ENCODE results near the gene TMEM53.

Gene TMEM53

DNA sequence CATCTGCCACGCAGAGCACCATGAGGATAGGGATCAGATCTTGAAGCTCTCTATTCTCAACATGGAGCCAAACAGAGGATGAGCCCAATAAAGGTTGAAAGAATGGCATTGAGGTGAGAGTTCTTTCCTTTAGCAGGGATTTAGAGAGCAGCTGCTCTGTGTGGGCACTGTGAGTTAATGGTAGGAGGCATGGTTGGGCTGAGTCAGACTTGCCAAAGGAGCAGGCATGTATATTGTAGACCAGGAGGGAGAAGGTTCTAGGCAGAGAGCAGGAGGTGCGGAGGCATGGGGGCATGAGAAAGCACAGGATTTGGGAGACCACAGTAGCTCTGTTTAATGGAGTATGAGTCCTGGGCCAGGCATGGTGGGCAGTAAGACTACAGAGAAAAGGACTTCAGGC is 32.0 kb downstream of the TMEM53 start:
- Histone ChIP-seq H3K27ac (no peak overlapping the region), H3K4me3 (IDR thresholded peaks at IDR 0.05; ENCODE audit: insufficient read depth, low read depth, low read length) (no peak overlapping the region), H3K9ac (no peak overlapping the region), H3K4me1 (ENCODE audit: low read depth, poor library complexity, severe bottlenecking) (no peaks in the 10 kb centered on the region), H3K27me3 (ENCODE audit: insufficient read depth, low read depth) (no peaks in the 10 kb centered on the region), H3K4me2 (no peak overlapping the region), H3K36me3 (ENCODE audit: insufficient read depth) (no peaks in the 10 kb centered on the region), H3K79me2 (ENCODE audit: insufficient read depth, low read depth) (no peaks in the 10 kb centered on the region), H2AFZ (ENCODE audit: low read depth) (no peak overlapping the region), H4K20me1 (ENCODE audit: insufficient read depth) (no peaks in the 10 kb centered on the region)
- TF ChIP-seq, protein P1, sequence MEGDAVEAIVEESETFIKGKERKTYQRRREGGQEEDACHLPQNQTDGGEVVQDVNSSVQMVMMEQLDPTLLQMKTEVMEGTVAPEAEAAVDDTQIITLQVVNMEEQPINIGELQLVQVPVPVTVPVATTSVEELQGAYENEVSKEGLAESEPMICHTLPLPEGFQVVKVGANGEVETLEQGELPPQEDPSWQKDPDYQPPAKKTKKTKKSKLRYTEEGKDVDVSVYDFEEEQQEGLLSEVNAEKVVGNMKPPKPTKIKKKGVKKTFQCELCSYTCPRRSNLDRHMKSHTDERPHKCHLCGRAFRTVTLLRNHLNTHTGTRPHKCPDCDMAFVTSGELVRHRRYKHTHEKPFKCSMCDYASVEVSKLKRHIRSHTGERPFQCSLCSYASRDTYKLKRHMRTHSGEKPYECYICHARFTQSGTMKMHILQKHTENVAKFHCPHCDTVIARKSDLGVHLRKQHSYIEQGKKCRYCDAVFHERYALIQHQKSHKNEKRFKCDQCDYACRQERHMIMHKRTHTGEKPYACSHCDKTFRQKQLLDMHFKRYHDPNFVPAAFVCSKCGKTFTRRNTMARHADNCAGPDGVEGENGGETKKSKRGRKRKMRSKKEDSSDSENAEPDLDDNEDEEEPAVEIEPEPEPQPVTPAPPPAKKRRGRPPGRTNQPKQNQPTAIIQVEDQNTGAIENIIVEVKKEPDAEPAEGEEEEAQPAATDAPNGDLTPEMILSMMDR (conservative IDR thresholded peaks at IDR 0.05; ENCODE audit: low read depth, low read length) = no peak

DNA sequence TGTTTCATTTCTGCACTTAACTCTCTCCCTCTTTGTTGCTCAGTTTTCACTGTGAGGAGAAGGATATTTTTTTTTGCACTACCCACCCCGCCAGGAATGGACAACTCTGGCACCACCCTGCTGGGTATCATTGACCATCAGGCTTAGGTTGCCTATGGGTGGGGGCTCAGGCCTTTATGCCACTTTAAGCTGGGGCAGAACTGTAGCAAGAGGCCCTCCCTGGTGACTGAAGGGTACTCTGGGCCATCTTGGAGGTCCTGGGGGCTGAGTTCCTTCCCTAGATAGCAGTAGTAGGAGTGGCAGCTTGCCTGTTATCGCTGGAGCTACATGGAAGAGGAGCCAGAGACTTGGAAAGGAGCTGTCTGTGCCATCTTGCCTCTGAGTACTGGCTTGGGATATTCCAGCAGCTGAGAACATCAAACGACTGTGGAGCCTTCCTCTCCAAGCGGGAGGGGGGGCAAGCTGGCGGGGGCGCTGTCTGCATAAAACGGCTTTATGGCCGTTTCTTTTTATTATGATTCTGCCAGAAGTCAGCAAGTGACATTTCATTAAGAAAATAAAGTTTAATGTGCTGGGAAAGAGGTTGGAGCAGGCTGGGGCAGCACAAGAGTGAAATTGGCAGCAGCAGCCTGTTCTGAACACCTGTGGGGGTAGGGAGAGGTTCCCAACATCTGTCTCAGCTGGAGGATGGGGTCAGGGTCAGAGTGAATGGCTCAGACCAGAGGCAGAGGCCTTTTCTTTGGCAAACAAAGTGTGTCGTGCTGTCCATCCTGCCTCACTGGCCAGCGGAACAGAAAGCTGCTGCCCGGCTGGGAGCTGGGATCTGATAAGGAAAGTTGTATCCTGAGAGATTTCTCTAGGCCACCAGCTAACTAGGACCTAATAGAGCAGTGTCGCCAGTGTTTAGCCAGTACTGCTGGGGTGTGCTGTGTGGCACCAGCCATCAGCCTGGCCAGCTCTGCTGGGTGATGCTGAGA is 32.9 kb downstream of the TMEM53 start:
- TF ChIP-seq, protein P1 (conservative IDR thresholded peaks at IDR 0.05; ENCODE audit: low read depth, low read length) = no peak
- H3K4me1 ChIP-seq (ENCODE audit: low read depth, poor library complexity, severe bottlenecking) = no peaks in the 10 kb centered on the region
- H3K79me2 ChIP-seq (ENCODE audit: insufficient read depth, low read depth) = no peaks in the 10 kb centered on the region
- no peaks in the 10 kb centered on the region for H4K20me1 ChIP-seq (ENCODE audit: insufficient read depth)
- H3K4me3 ChIP-seq (IDR thresholded peaks at IDR 0.05; ENCODE audit: insufficient read depth, low read depth, low read length) = no peak overlapping the region
- no peak overlapping the region for H3K4me2 ChIP-seq
- no peak overlapping the region for H3K9ac ChIP-seq
- H3K27me3 ChIP-seq (ENCODE audit: insufficient read depth, low read depth) = no peaks in the 10 kb centered on the region
- no peak overlapping the region for H3K27ac ChIP-seq
- H3K36me3 ChIP-seq (ENCODE audit: insufficient read depth) = no peaks in the 10 kb centered on the region
- H2AFZ ChIP-seq (ENCODE audit: low read depth) = no peak overlapping the region

DNA sequence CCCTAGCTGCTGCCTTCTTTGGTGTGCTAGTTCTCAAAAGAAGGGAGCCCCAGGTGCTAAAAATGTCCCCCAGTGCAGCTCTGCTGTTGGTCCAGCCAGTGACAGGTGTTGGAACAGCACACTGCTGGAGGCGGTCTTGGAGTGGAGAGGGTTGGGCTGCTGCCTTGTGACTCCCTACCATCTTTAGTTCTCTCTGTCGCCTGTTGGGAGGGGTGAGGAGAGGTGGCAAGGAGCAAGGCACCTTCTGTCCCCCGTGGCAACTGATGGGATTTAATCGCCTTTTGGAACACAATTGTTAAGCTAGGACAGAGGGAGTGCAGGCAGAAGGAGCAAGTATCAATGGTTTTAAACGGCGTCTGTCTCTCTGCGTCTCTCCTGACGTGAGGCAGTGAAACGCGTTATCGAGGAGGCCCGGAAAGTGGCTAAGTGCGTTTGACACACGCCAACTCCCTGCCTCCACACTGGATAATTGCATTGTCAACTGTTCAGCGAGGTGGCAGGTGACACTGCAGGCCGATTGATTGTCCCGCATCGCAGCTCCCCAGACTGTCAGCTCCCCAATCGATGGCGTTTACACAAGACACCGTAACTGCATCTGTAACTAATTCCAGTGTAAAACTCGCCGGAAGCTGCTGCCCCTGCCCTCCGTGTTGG is 34.0 kb downstream of the TMEM53 start:
- Histone ChIP-seq H3K4me1 (ENCODE audit: low read depth, poor library complexity, severe bottlenecking) (no peaks in the 10 kb centered on the region), H3K36me3 (ENCODE audit: insufficient read depth) (no peaks in the 10 kb centered on the region), H3K79me2 (ENCODE audit: insufficient read depth, low read depth) (no peaks in the 10 kb centered on the region), H3K9ac (no peak overlapping the region), H3K27me3 (ENCODE audit: insufficient read depth, low read depth) (no peaks in the 10 kb centered on the region), H3K4me2 (no peak overlapping the region), H4K20me1 (ENCODE audit: insufficient read depth) (no peaks in the 10 kb centered on the region), H3K27ac (no peak overlapping the region), H2AFZ (ENCODE audit: low read depth) (no peak overlapping the region), H3K4me3 (IDR thresholded peaks at IDR 0.05; ENCODE audit: insufficient read depth, low read depth, low read length) (no peak overlapping the region)
- TF ChIP-seq, protein P1 (conservative IDR thresholded peaks at IDR 0.05; ENCODE audit: low read depth, low read length) = no peak

DNA sequence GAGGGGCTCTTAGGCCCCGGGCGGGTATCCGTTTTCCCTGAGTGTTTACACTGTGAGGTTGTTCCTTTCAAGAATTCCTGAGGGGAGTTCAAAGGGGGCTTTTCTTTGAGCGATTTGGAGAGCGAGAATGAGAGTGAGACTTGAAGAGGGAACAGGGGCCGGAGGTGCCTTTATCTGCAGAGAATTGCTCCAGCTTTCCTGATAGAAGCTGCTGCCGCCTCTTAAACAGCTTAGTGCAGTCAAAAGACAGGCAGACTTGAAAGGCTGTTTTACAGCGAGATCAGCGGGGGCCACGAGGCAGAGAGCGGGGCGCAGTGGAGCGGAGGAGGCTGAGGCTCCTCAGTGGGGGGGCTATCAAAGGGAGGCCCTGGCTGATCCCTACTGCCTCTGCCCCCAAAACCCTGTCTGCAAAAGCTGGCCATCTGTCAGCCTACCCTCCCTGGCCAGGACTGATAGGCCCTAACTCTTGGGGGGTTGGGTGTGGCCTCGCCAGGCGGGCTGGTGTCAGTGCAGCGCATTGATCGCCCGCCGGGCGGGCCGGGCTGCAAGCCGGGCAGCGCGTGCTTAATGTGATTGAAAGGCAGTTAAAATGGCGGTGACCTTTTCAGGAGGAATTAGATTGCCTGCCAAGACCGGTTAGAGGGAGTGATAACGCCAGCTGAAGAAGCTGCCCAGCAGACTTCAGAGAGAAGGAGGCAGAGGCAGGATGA is 36.4 kb downstream of the TMEM53 start:
- H3K4me3 ChIP-seq (IDR thresholded peaks at IDR 0.05; ENCODE audit: insufficient read depth, low read depth, low read length) = no peak overlapping the region
- no peaks in the 10 kb centered on the region for H3K36me3 ChIP-seq (ENCODE audit: insufficient read depth)
- no peak overlapping the region for H3K27ac ChIP-seq
- no peaks in the 10 kb centered on the region for H3K27me3 ChIP-seq (ENCODE audit: insufficient read depth, low read depth)
- no peak overlapping the region for H3K4me2 ChIP-seq
- TF ChIP-seq, protein P1 (conservative IDR thresholded peaks at IDR 0.05; ENCODE audit: low read depth, low read length) = no peak
- no peaks in the 10 kb centered on the region for H4K20me1 ChIP-seq (ENCODE audit: insufficient read depth)
- H2AFZ ChIP-seq (ENCODE audit: low read depth) = no peak overlapping the region
- H3K79me2 ChIP-seq (ENCODE audit: insufficient read depth, low read depth) = no peaks in the 10 kb centered on the region; the same call in 1 of the 2 replicates
- H3K9ac ChIP-seq = no peak overlapping the region
- peaks cover 4% of the 10 kb centered on the region for H3K4me1 ChIP-seq (ENCODE audit: low read depth, poor library complexity, severe bottlenecking)

All from KMS-11 (cell line).